IgD-negative memory B cell (primary cell): ENCODE measurements around the gene SRR. TPM values are rescaled to one million over a fixed set of nuclear protein-coding genes. Genes with fewer than 3 reads are reported as not detected.

ENCODE experiments used
- H3K27ac Mint-ChIP-seq, 3 donors: one replicate each; pipeline ENCODE4 v1.8.0; 2020 to 2022; ENCODE audit warnings: mild to moderate bottlenecking in 3 of 3, mixed read lengths in 3 of 3, moderate library complexity in 1 of 3
- H3K27me3 Mint-ChIP-seq: one replicate; pipeline ENCODE4 v1.8.0; 2021; ENCODE audit warnings: mixed read lengths
- H3K36me3 Mint-ChIP-seq: one replicate; pipeline ENCODE4 v1.8.0; 2020; ENCODE audit warnings: mild to moderate bottlenecking, mixed read lengths
- H3K4me1 Mint-ChIP-seq, 3 donors: one replicate each; pipeline ENCODE4 v1.8.0; 2020 to 2022; ENCODE audit warnings: mixed read lengths in 3 of 3, mild to moderate bottlenecking in 1 of 3
- H3K4me3 Mint-ChIP-seq, 4 donors: one replicate each; pipeline ENCODE4 v1.8.0; 2020 to 2022; ENCODE audit warnings: mild to moderate bottlenecking in 4 of 4, mixed read lengths in 4 of 4, moderate library complexity in 3 of 4
- H3K9me3 Mint-ChIP-seq, 3 donors: one replicate each; pipeline ENCODE4 v1.8.0; 2020 to 2021; ENCODE audit warnings: mixed read lengths in 3 of 3, mild to moderate bottlenecking in 1 of 3
- polyA plus RNA-seq: library from polyadenylated mRNA; unstranded; fragments of 300-500 nt; fragmentation: Illumina TruSeq; gene quantifications from one replicate; pipeline ENCODE4 v1.2.3, GENCODE V29; 2021

SRR gene
- polyA plus RNA-seq, 1 donor from 2014 or later, result 3.4 TPM

- H3K36me3 Mint-ChIP-seq, result peaks cover 6% of the 10 kb centered on the region
- H3K27ac Mint-ChIP-seq, result peak overlapping the region in 1 of 3 donors; percentile 73
- no peaks in the 10 kb centered on the region for H3K27me3 Mint-ChIP-seq
- H3K9me3 Mint-ChIP-seq, result no peaks in the 10 kb centered on the region
- H3K4me1 Mint-ChIP-seq, result peaks cover 0 to 3% (median 1%) of the 10 kb centered on the region in 3 donors
- H3K4me3 Mint-ChIP-seq, result no peak overlapping the region
These were observed 42.7 kb downstream of the SRR start for GRCh38 chr17:2346475-2346874.

GRCh38 chr17:2347805-2348685 lies 44.3 kb downstream of the SRR start:
- Mint-ChIP-seq H3K27me3 (no peaks in the 10 kb centered on the region), H3K4me3 (no peak overlapping the region), H3K27ac (no peak overlapping the region), H3K36me3 (peaks cover 6% of the 10 kb centered on the region), H3K9me3 (no peaks in the 10 kb centered on the region), H3K4me1 (peaks cover 0 to 3% (median 2%) of the 10 kb centered on the region in 3 donors)

- peaks cover 4% of the 10 kb centered on the region for H3K36me3 Mint-ChIP-seq
- peaks cover 0 to 9% (median 6%) of the 10 kb centered on the region in 3 donors for H3K4me1 Mint-ChIP-seq
- no peaks in the 10 kb centered on the region for H3K9me3 Mint-ChIP-seq
- no peak overlapping the region for H3K27ac Mint-ChIP-seq
- H3K27me3 Mint-ChIP-seq, result no peaks in the 10 kb centered on the region
- H3K4me3 Mint-ChIP-seq, result no peak overlapping the region
These were observed 47.5 kb downstream of the SRR start for GRCh38 chr17:2351269-2351668.

- H3K36me3 Mint-ChIP-seq, result peaks cover 2% of the 10 kb centered on the region
- H3K27ac Mint-ChIP-seq, result no peak overlapping the region
- no peak overlapping the region for H3K4me3 Mint-ChIP-seq
- H3K27me3 Mint-ChIP-seq, result no peaks in the 10 kb centered on the region
- peaks cover 0 to 8% (median 6%) of the 10 kb centered on the region in 3 donors for H3K4me1 Mint-ChIP-seq
- no peaks in the 10 kb centered on the region for H3K9me3 Mint-ChIP-seq
These were observed 50.6 kb downstream of the SRR start for GRCh38 chr17:2354311-2354710.

- Mint-ChIP-seq H3K36me3 (no peaks in the 10 kb centered on the region), H3K9me3 (no peaks in the 10 kb centered on the region), H3K4me3 (no peak overlapping the region), H3K4me1 (peaks cover 0 to 8% (median 7%) of the 10 kb centered on the region in 3 donors), H3K27ac (no peak overlapping the region), H3K27me3 (no peaks in the 10 kb centered on the region)
These were observed 53.5 kb downstream of the SRR start for GRCh38 chr17:2357237-2357636.

GRCh38 chr17:2357931-2358434 lies 54.2 kb downstream of the SRR start:
- H3K9me3 Mint-ChIP-seq, result no peaks in the 10 kb centered on the region
- H3K4me3 Mint-ChIP-seq, result no peak overlapping the region
- H3K4me1 Mint-ChIP-seq, result peaks cover 0 to 7% (median 7%) of the 10 kb centered on the region in 3 donors
- no peaks in the 10 kb centered on the region for H3K36me3 Mint-ChIP-seq
- no peak overlapping the region for H3K27ac Mint-ChIP-seq
- no peaks in the 10 kb centered on the region for H3K27me3 Mint-ChIP-seq

- Mint-ChIP-seq H3K27ac (no peak overlapping the region), H3K4me3 (no peak overlapping the region), H3K4me1 (peaks cover 0 to 2% (median 0%) of the 10 kb centered on the region in 3 donors), H3K9me3 (no peaks in the 10 kb centered on the region), H3K36me3 (no peaks in the 10 kb centered on the region), H3K27me3 (no peaks in the 10 kb centered on the region)
These were observed 57.4 kb downstream of the SRR start for GRCh38 chr17:2361010-2361760.

- no peaks in the 10 kb centered on the region for H3K27me3 Mint-ChIP-seq
- H3K36me3 Mint-ChIP-seq, result peaks cover 1% of the 10 kb centered on the region
- no peak overlapping the region for H3K27ac Mint-ChIP-seq
- peaks cover 0 to 2% (median 0%) of the 10 kb centered on the region in 3 donors for H3K4me1 Mint-ChIP-seq
- no peaks in the 10 kb centered on the region for H3K9me3 Mint-ChIP-seq
- H3K4me3 Mint-ChIP-seq, result no peak overlapping the region
These were observed 58.3 kb downstream of the SRR start for GRCh38 chr17:2362016-2362415.

GRCh38 chr17:2362416-2362815 lies 58.7 kb downstream of the SRR start:
- Mint-ChIP-seq H3K9me3 (no peaks in the 10 kb centered on the region), H3K4me3 (no peak overlapping the region), H3K27ac (peak overlapping the region in 1 of 3 donors; percentile 31), H3K36me3 (peaks cover 1% of the 10 kb centered on the region), H3K4me1 (peaks cover 0 to 2% (median 0%) of the 10 kb centered on the region in 3 donors), H3K27me3 (no peaks in the 10 kb centered on the region)

- H3K4me1 Mint-ChIP-seq, result peaks cover 0 to 2% (median 0%) of the 10 kb centered on the region in 3 donors
- no peak overlapping the region for H3K4me3 Mint-ChIP-seq
- no peaks in the 10 kb centered on the region for H3K9me3 Mint-ChIP-seq
- H3K27me3 Mint-ChIP-seq, result no peaks in the 10 kb centered on the region
- H3K36me3 Mint-ChIP-seq, result peaks cover 1% of the 10 kb centered on the region
- peak overlapping the region in 1 of 3 donors; percentile 31 for H3K27ac Mint-ChIP-seq
These were observed 59.1 kb downstream of the SRR start for GRCh38 chr17:2362881-2363280.

GRCh38 chr17:2363318-2363717 lies 59.6 kb downstream of the SRR start:
- Mint-ChIP-seq H3K4me3 (no peak overlapping the region), H3K9me3 (no peaks in the 10 kb centered on the region), H3K36me3 (peaks cover 1% of the 10 kb centered on the region), H3K27ac (no peak overlapping the region), H3K27me3 (no peaks in the 10 kb centered on the region), H3K4me1 (peaks cover 0 to 2% (median 0%) of the 10 kb centered on the region in 3 donors)

- Mint-ChIP-seq H3K4me1 (peaks cover 0 to 2% (median 0%) of the 10 kb centered on the region in 3 donors), H3K4me3 (no peak overlapping the region), H3K9me3 (no peaks in the 10 kb centered on the region), H3K36me3 (peaks cover 1% of the 10 kb centered on the region), H3K27me3 (no peaks in the 10 kb centered on the region), H3K27ac (no peak overlapping the region)
These were observed 60.4 kb downstream of the SRR start for GRCh38 chr17:2363851-2364762.

- H3K36me3 Mint-ChIP-seq, result peaks cover 1% of the 10 kb centered on the region
- H3K27ac Mint-ChIP-seq, result no peak overlapping the region
- no peaks in the 10 kb centered on the region for H3K9me3 Mint-ChIP-seq
- no peaks in the 10 kb centered on the region for H3K27me3 Mint-ChIP-seq
- H3K4me3 Mint-ChIP-seq, result no peak overlapping the region
- H3K4me1 Mint-ChIP-seq, result peaks cover 0 to 2% (median 0%) of the 10 kb centered on the region in 3 donors
These were observed 61.0 kb downstream of the SRR start for GRCh38 chr17:2364763-2365116.

GRCh38 chr17:2365132-2365531 lies 61.4 kb downstream of the SRR start:
- peaks cover 0 to 2% (median 0%) of the 10 kb centered on the region in 3 donors for H3K4me1 Mint-ChIP-seq
- no peaks in the 10 kb centered on the region for H3K27me3 Mint-ChIP-seq
- H3K36me3 Mint-ChIP-seq, result peaks cover 1% of the 10 kb centered on the region
- H3K4me3 Mint-ChIP-seq, result no peak overlapping the region
- H3K9me3 Mint-ChIP-seq, result no peaks in the 10 kb centered on the region
- no peak overlapping the region for H3K27ac Mint-ChIP-seq
